PFSK-1 (cell line): ENCODE data around the gene ERICH2.

Experiments
- FOXP2 ChIP-seq: optimal IDR thresholded peaks from 2 replicates; pipeline ENCODE3; 2011; ENCODE audit warnings: borderline replicate concordance, control low read depth, inconsistent platforms; ENCODE audit not compliant: insufficient read depth; ENCODE audit errors: extremely low read length, extremely low read depth
- POLR2AphosphoS5 ChIP-seq: IDR thresholded peaks from 2 replicates; pipeline ENCODE4 v1.6.1; 2012; ENCODE audit warnings: low read depth, mild to moderate bottlenecking, control low read depth, low read length, moderate library complexity
- SIN3A ChIP-seq: IDR thresholded peaks from 2 replicates; pipeline ENCODE4 v1.6.1; 2012; ENCODE audit warnings: mild to moderate bottlenecking, low read length, moderate library complexity, borderline replicate concordance; ENCODE audit not compliant: insufficient read depth
- TAF1 ChIP-seq: IDR thresholded peaks from 2 replicates; pipeline ENCODE4 v1.6.1; 2012; ENCODE audit warnings: low read length, control low read depth, borderline replicate concordance; ENCODE audit not compliant: insufficient read depth
- TF ChIP-seq, protein P1 (sequence below), 2 experiments: IDR thresholded peaks; 2 replicates each; pipeline versions ENCODE4 v1.6.1 to v1.8.0; 2011 to 2012; ENCODE audit warnings: low read depth in 2 of 2, low read length in 2 of 2, control low read depth in 1 of 2, inconsistent platforms in 1 of 2, mild to moderate bottlenecking in 1 of 2, moderate library complexity in 1 of 2; ENCODE audit not compliant: insufficient read depth in 1 of 2

Gene ERICH2

DNA sequence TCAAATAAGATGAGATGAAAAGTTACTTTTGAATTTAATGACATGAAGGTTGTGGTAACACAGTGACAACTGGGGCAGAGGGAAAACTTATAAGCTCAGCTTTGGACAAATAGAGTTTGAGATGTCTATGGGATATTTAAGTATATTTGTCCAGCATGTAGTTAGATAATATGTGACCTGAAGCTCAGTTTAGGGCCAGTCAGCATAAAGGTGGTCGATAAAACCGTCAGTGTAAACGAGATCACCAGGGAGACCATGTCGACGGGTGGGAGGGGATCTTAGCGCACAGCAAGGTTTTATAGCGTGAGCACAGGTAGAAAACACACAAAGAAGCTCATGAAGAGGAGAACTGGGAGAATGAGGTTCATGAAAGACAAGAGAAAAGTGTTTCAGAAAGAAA lies 7.4 kb upstream of the ERICH2 start:
- TF ChIP-seq, protein P1, sequence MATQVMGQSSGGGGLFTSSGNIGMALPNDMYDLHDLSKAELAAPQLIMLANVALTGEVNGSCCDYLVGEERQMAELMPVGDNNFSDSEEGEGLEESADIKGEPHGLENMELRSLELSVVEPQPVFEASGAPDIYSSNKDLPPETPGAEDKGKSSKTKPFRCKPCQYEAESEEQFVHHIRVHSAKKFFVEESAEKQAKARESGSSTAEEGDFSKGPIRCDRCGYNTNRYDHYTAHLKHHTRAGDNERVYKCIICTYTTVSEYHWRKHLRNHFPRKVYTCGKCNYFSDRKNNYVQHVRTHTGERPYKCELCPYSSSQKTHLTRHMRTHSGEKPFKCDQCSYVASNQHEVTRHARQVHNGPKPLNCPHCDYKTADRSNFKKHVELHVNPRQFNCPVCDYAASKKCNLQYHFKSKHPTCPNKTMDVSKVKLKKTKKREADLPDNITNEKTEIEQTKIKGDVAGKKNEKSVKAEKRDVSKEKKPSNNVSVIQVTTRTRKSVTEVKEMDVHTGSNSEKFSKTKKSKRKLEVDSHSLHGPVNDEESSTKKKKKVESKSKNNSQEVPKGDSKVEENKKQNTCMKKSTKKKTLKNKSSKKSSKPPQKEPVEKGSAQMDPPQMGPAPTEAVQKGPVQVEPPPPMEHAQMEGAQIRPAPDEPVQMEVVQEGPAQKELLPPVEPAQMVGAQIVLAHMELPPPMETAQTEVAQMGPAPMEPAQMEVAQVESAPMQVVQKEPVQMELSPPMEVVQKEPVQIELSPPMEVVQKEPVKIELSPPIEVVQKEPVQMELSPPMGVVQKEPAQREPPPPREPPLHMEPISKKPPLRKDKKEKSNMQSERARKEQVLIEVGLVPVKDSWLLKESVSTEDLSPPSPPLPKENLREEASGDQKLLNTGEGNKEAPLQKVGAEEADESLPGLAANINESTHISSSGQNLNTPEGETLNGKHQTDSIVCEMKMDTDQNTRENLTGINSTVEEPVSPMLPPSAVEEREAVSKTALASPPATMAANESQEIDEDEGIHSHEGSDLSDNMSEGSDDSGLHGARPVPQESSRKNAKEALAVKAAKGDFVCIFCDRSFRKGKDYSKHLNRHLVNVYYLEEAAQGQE (IDR thresholded peaks at IDR 0.05; ENCODE audit: insufficient read depth in 1 of 2, low read depth in 2 of 2, low read length in 2 of 2): no peak
- TF ChIP-seq POLR2AphosphoS5 (no peak), SIN3A (no peak), TAF1 (no peak), FOXP2 (no peak)

DNA sequence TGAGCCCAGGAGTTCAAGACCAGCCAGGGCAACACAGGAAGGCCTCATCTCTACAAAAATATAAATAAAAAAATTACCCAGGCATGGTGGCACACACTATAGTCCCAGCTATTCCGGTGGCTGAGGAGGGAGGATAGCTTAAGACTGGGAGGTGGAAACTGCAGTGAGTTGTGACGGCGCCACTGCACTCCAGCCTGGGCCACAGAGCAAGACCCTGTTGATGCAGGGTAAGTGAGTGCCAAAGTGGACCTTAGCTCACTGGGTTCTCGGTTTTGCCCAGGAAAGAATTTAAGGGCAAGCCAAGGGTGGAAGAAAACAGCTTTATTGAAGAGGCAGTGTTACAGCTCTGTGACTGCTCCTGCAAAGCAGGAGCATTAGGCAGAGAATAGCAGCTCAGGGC lies 6.9 kb upstream of the ERICH2 start:
- TF ChIP-seq, protein P1 (IDR thresholded peaks at IDR 0.05; ENCODE audit: insufficient read depth in 1 of 2, low read depth in 2 of 2, low read length in 2 of 2): no peak
- TF ChIP-seq POLR2AphosphoS5 (no peak), TAF1 (no peak), FOXP2 (no peak), SIN3A (no peak)

DNA sequence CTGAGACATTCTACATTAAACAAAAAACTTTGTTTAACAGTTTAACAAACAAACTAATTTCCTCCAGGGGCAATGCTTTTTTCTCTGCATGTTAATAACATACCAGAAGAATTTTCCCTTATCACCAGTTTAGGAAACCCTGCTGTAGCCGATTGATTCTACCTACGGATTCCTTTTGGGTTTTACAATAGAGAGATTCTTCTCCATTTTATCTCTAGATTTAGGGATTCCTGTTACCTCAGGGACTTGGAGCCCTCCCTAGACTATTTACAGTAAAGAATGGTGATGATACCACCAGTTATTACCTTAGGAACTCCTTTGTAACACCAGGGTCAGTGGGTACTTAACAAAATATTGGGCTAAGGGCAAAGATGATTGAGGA lies 5.3 kb upstream of the ERICH2 start:
- TF ChIP-seq, protein P1 (IDR thresholded peaks at IDR 0.05; ENCODE audit: insufficient read depth in 1 of 2, low read depth in 2 of 2, low read length in 2 of 2): no peak
- no peak for TF ChIP-seq FOXP2

DNA sequence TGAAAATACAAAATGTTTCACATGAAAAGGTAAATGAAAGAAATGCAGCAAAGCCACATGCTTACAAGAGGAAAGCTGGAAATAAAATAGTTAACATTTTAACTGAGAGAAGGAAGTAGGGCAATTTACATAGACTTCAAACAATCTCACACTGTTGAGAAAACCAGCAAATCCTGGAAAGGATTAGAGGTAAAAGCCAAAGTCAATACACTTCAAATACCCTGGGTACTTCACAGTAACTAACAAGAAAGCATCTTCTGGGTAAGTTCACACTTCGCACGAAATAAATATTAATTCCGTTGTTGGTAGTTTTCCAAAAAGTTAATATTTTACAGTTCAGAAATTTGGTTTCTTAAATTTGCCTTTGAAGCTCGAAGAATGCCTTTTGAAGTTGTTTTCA lies 3.5 kb upstream of the ERICH2 start:
- TF ChIP-seq SIN3A (no peak), TAF1 (no peak), POLR2AphosphoS5 (no peak), FOXP2 (no peak)
- TF ChIP-seq, protein P1 (IDR thresholded peaks at IDR 0.05; ENCODE audit: insufficient read depth in 1 of 2, low read depth in 2 of 2, low read length in 2 of 2): no peak

DNA sequence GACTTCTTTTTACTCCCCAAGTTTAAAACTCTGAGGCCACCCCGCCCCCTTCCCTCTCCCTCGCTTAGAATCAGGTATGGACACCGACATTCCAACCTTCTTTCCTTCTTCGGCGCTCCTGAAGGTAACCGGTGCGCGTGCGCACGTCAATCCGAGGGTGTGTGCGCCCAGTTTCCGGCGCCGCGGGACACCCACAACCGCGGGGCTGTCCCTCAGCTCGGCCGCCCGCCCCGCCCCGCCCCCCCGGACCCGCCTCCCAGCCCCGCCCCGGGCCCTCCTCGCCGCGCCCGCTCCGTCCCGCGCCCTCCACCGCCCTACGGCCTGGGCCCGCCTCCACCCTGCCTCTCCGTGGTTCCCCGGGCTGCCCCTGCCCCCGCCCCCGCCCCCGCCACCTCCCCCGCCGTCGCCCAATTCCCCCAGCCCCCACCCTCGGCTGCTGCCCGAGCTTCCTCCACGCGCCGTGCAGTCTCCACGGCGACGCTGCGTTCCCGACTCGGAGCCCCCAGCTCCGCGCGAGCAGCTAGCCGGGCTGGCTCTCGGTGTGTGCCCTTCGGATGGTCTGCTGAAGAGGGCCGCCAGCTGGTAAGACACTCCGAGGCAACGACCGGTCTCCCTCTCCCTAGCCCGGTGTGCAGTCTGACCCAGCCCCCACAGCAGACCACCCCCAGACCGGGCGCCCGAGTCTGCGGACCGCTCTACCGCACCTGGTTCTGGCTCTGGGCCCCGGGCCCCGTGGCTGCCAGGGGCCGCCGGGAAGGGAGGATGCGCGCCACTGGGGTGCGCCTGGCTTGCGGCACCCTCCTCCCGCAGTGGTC lies 635 bp downstream of the ERICH2 start:
- TF ChIP-seq SIN3A: no peak
- TF ChIP-seq POLR2AphosphoS5: no peak
- TF ChIP-seq, protein P1 (IDR thresholded peaks at IDR 0.05; ENCODE audit: insufficient read depth in 1 of 2, low read depth in 2 of 2, low read length in 2 of 2): no peak
- no peak for TF ChIP-seq TAF1
- no peak for TF ChIP-seq FOXP2
